ENCODE data around the gene TMEM59L.

- TF ChIP-seq CTCF (IDR thresholded peaks at IDR 0.05) (no peak), POLR2A (IDR thresholded peaks at IDR 0.05) (no peak)
These were observed 36.3 kb upstream of the TMEM59L start for GRCh38 chr19:18576383-18576782.

Data from breast epithelium (tissue), 3 donors.